HepG2 (cell line): ENCODE results near the gene ZDHHC14. TPM values are rescaled to one million over a fixed set of nuclear protein-coding genes. Genes with fewer than 3 reads are reported as not detected.
"Not testable (repeated sequence)": the region's sequence is repeated elsewhere in the genome, so short reads cannot be mapped to it uniquely, and the experiment has no call there.

ENCODE experiments used
- ATAC-seq: fragments of 200-7000 bp; cut with Tn5 transposase; 3 replicates; pipeline ENCODE4 v1.9.1; 2020; ENCODE audit warnings: mild to moderate bottlenecking, moderate library complexity
- BruUV-seq: library from RNA; stranded (reverse); fragments of 400-500 nt; replicated peaks from 2 replicates; lab custom pipeline; 2021; lab: Mats Ljungman, UMichigan
- CTCF ChIA-PET: fragments of 300-600 bp; formaldehyde crosslinking; extraction: SDS; loops from one replicate; lab custom pipeline; 2021; ENCODE audit warnings: low total read pairs, inconsistent platforms, low intra/inter-chr PET ratio; lab: Yijun Ruan, JAX
- POLR2A ChIA-PET: fragments of 350-600 bp; sonication (Branson Sonifier 250); formaldehyde crosslinking; loops from one replicate; lab custom pipeline; 2020; ENCODE audit warnings: antibody characterized with exemption, inconsistent platforms; lab: Yijun Ruan, JAX
- DNase-seq: peaks from one replicate; pipeline ENCODE4 v3.0.0-alpha.2; 2015; ENCODE audit warnings: low spot score
- FAIRE-seq: peaks from 3 replicates; lab custom pipeline; 2011; peaks lifted over from hg19 to GRCh38; lab: Jason Lieb, UNC
- H2AFZ ChIP-seq: one replicate; pipeline ENCODE4 v1.6.1; 2011; ENCODE audit warnings: low read length, inconsistent platforms
- H3K27ac ChIP-seq: fragments of 300-600 bp; 3 replicates; pipeline ENCODE4 v1.8.0; 2011; ENCODE audit warnings: mixed run types, mild to moderate bottlenecking, mixed read lengths, low read length, inconsistent platforms; ENCODE audit not compliant: insufficient read depth; ENCODE audit errors: extremely low read length
- H3K27me3 ChIP-seq, 2 experiments: fragments of 200-600 bp in 1 of 2; 2 replicates in 1 of 2; 3 replicates in 1 of 2; pipeline versions ENCODE4 v1.6.0 to v1.8.0; 2011; ENCODE audit warnings: low read length in 2 of 2, mild to moderate bottlenecking in 2 of 2, moderate library complexity in 2 of 2, inconsistent platforms in 1 of 2; ENCODE audit not compliant: insufficient read depth in 2 of 2, control insufficient read depth in 1 of 2
- H3K36me3 ChIP-seq, 2 experiments: fragments of 200-600 bp in 1 of 2; replicated peaks in 1 of 2; 2 replicates in 1 of 2; 3 replicates in 1 of 2; pipeline versions ENCODE4 v1.5.1 to v1.8.0; 2011; ENCODE audit warnings: low read length in 2 of 2, inconsistent platforms in 1 of 2; ENCODE audit not compliant: insufficient read depth in 2 of 2, control insufficient read depth in 1 of 2
- H3K4me1 ChIP-seq: 2 replicates; pipeline ENCODE4 v1.5.1; 2012; ENCODE audit warnings: low read length, inconsistent platforms; ENCODE audit not compliant: insufficient read depth
- H3K4me2 ChIP-seq: 2 replicates; pipeline ENCODE4 v1.6.0; 2011; ENCODE audit warnings: low read depth, low read length, inconsistent platforms
- H3K4me3 ChIP-seq, 3 experiments: fragments of 200-600 bp in 1 of 3; sonication (generic), shearing (Covaris generic) in 1 of 3; replicated peaks in 1 of 3; 2 replicates each; pipeline ENCODE4 v1.5.1; 2011 to 2016; ENCODE audit warnings: low read length in 3 of 3, inconsistent platforms in 2 of 3, low read depth in 2 of 3, mild to moderate bottlenecking in 2 of 3, control low read depth in 1 of 3, mixed read lengths in 1 of 3; ENCODE audit not compliant: insufficient read depth in 1 of 3
- H3K79me2 ChIP-seq: one replicate; pipeline ENCODE4 v1.6.1; 2011; ENCODE audit warnings: low read length, inconsistent platforms; ENCODE audit not compliant: insufficient read depth
- H3K9ac ChIP-seq: 2 replicates; pipeline ENCODE4 v1.6.0; 2011; ENCODE audit warnings: mild to moderate bottlenecking, low read depth, low read length, inconsistent platforms; ENCODE audit not compliant: insufficient read depth
- H3K9me3 ChIP-seq: 2 replicates; pipeline ENCODE4 v1.5.1; 2012; ENCODE audit warnings: mild to moderate bottlenecking, low read length
- H4K20me1 ChIP-seq: 2 replicates; pipeline ENCODE4 v1.6.0; 2011; ENCODE audit warnings: inconsistent platforms, mild to moderate bottlenecking, low read length, moderate library complexity; ENCODE audit not compliant: insufficient read depth
- MAFF ChIP-seq: IDR thresholded peaks from 2 replicates; pipeline ENCODE4 v1.6.1; 2011; ENCODE audit warnings: low read depth, low read length, improper control_type of control experiment
- MAFK ChIP-seq, 2 experiments: IDR thresholded peaks in 1 of 2; conservative IDR thresholded peaks in 1 of 2; 2 replicates each; pipeline ENCODE4 v1.6.1; 2011; ENCODE audit warnings: improper control_type of control experiment in 2 of 2, low read length in 2 of 2
- ZNF143 ChIP-seq: sonication (generic); formaldehyde crosslinking; IDR thresholded peaks from 2 replicates; pipeline ENCODE4 v1.4.0; 2020; ENCODE audit warnings: missing genetic modification reagents
- ZNF605 ChIP-seq: sonication (generic); formaldehyde crosslinking; IDR thresholded peaks from 2 replicates; pipeline ENCODE4 v1.8.0; 2022; ENCODE audit warnings: mild to moderate bottlenecking, missing genetic modification reagents
- WGBS: methylation state at CpG from one replicate; pipeline ENCODE4 v1.1.6; 2017; ENCODE audit warnings: low lambda C conversion rate; 5-methylcytosine and 5-hydroxymethylcytosine counted together
- in situ Hi-C: cut with HindIII; loops from 2 replicates; pipeline ENCODE4 v1.10.0; 2017; ENCODE audit warnings: low pct_unique_long_range_greater_than_20kb; ENCODE audit not compliant: extremely low pct_ligation_motif_present
- intact Hi-C: fragments of 100-400 bp; cut with micrococcal nuclease; formaldehyde crosslinking; loops from one replicate; pipeline ENCODE4 v1.10.0; 2022; ENCODE audit not compliant: unreplicated experiment
- polyA plus RNA-seq, 8 experiments: library from polyadenylated mRNA; depleted of rRNA in 3 of 8; stranded (reverse) in 7 of 8; unstranded in 1 of 8; fragments of >200 nt; fragmentation: Illumina TruSeq in 4 of 8; extraction: Trizol in 4 of 8; gene quantifications; 2 replicates each; pipeline versions ENCODE4 v1.2.1 to v1.2.3, GENCODE V29; 2011 to 2016; ENCODE audit warnings: low read depth in 4 of 8, missing spikeins in 1 of 8, mixed read lengths in 1 of 8; ENCODE audit not compliant: insufficient read depth in 1 of 8
- total RNA-seq, 5 experiments: library from RNA; depleted of rRNA; stranded (reverse); fragments of >200 nt; fragmentation: Illumina TruSeq; extraction: Trizol; gene quantifications; 2 replicates each; pipeline ENCODE4 v1.2.3, GENCODE V29; 2016; ENCODE audit warnings: low read depth in 1 of 5

The ZDHHC14 gene
- total and polyA plus RNA-seq, 2 of the 13 experiments (the other 11 are each of a cell fraction or from before 2014, with no cell fraction given) = 3.7 to 9.5 TPM

DNA sequence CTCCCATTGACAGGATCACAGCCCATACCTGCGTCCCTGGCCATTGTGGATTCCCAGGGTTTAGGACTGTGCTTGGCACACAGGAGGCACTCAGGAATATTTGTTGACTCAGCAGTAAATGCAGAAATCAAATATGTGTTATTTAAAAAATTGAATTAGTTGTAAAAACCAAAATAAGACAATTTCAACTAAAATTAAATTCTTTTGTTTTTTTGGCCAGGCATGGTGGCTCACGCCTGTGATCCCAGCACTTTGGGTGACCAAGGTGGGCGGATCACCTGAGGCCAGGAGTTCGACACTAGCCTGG is 85.3 kb downstream of the ZDHHC14 start:
- ChIA-PET POLR2A (no interaction called here), CTCF (no interaction called here)
- FAIRE-seq (no peak), DNase-seq (no peak), ATAC-seq (no peak)
- Histone ChIP-seq H3K27me3 (no peaks in the 10 kb centered on the region), H3K4me1 (peaks cover 5% of the 10 kb centered on the region), H3K4me3 (no peak overlapping the region), H3K9ac (no peak overlapping the region), H2AFZ (no peak overlapping the region), H3K27ac (no peak overlapping the region), H3K9me3 (no peaks in the 10 kb centered on the region), H4K20me1 (no peaks in the 10 kb centered on the region), H3K36me3 (no peaks in the 10 kb centered on the region), H3K79me2 (no peaks in the 10 kb centered on the region), H3K4me2 (no peak overlapping the region)
- WGBS = 98% methylated on average over 4 of the region's 4 CpGs
- BruUV-seq = no TSS peak
- in situ Hi-C loops = no loop called here
- TF ChIP-seq MAFK (conservative IDR thresholded peaks at IDR 0.05 in 1 of 2, IDR thresholded peaks at IDR 0.05 in 1 of 2; ENCODE audit: low read length in 2 of 2) (peak; percentile 99 to 100), ZNF143 (no peak), MAFF (peak; percentile 99), ZNF605 (CRISPR knock-in tag) (no peak)
- intact Hi-C loops = no loop called here

DNA sequence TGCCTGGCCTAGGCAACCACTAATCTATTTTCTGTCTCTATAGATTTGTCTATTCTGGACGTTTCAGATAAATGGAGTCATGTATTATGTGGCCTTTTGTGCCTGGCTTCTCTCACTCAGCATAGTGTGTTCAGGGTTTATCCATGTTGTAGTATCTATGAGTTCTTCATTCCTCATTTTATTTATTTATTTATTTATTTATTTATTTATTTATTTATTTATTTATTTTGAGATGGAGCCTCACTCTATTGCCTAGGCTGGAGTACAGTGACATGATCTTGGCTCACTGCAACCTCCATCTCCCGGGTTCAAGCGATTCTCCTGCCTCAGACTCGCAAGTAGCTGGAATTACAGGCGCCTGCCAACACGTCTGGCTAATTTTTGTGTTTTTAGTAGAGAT is 86.3 kb downstream of the ZDHHC14 start:
- BruUV-seq, CTCF ChIA-PET, H3K9me3 ChIP-seq, POLR2A ChIA-PET, H3K79me2 ChIP-seq, H3K4me3 ChIP-seq, FAIRE-seq, DNase-seq, H4K20me1 ChIP-seq, H3K9ac ChIP-seq, H3K27ac ChIP-seq, in situ Hi-C loops, H3K27me3 ChIP-seq, ATAC-seq, H3K4me1 ChIP-seq, H3K36me3 ChIP-seq, H3K4me2 ChIP-seq, intact Hi-C loops, H2AFZ ChIP-seq: not testable (repeated sequence)
- WGBS = 95% methylated on average over 6 of the region's 6 CpGs
